Right atrium auricular region (tissue), 2 donors: ENCODE measurements around the gene BICD1. TPM values are rescaled to one million over a fixed set of nuclear protein-coding genes. Genes with fewer than 3 reads are reported as not detected.

ENCODE experiments used
- DNase-seq: peaks from one replicate; pipeline ENCODE4 v3.0.0-alpha.2; 2019; ENCODE audit warnings: low spot score
- H3K27ac ChIP-seq, 2 donors: fragments of 200-600 bp; sonication (generic); 1 replicate in 1 of 2; 2 replicates in 1 of 2; pipeline ENCODE4 v1.5.1; 2016 to 2019
- H3K27me3 ChIP-seq, 2 donors: fragments of 200-600 bp; sonication (generic); one replicate each; pipeline versions ENCODE4 v1.5.1 to v1.6.0; 2017 to 2019
- H3K36me3 ChIP-seq: fragments of 200-600 bp; sonication (generic); one replicate; pipeline ENCODE4 v1.5.1; 2016
- H3K4me1 ChIP-seq, 2 donors: fragments of 200-600 bp; sonication (generic); one replicate each; pipeline versions ENCODE4 v1.5.1 to v1.6.0; 2017 to 2019
- H3K4me3 ChIP-seq, 2 donors: fragments of 200-600 bp; sonication (generic); 1 replicate in 1 of 2; 2 replicates in 1 of 2; pipeline ENCODE4 v1.5.1; 2017 to 2019; ENCODE audit warnings: mild to moderate bottlenecking in 1 of 2, moderate library complexity in 1 of 2
- H3K9me3 ChIP-seq, 2 donors: fragments of 200-600 bp; sonication (generic); one replicate each; pipeline ENCODE4 v1.5.1; 2019
- CTCF ChIP-seq, 2 donors: fragments of 200-600 bp; sonication (generic); IDR thresholded peaks; one replicate each; pipeline ENCODE4 v1.5.1; 2019; ENCODE audit warnings: antibody characterized with exemption in 2 of 2
- total RNA-seq, 2 donors: library from RNA; depleted of rRNA; stranded (reverse); fragments of >200 nt; gene quantifications; one replicate each; pipeline ENCODE4 v1.1.0, GENCODE V29; 2016

Gene BICD1
- total RNA-seq, 2 donors from 2014 or later = 3.3 to 6.6 TPM

- Histone ChIP-seq H3K27ac (no peak overlapping the region), H3K9me3 (no peaks in the 10 kb centered on the region), H3K4me1 (no peaks in the 10 kb centered on the region), H3K36me3 (no peaks in the 10 kb centered on the region), H3K4me3 (no peak overlapping the region), H3K27me3 (no peaks in the 10 kb centered on the region)
- TF ChIP-seq CTCF (IDR thresholded peaks at IDR 0.05) = no peak
- DNase-seq = no peak
Observed at GRCh38 chr12:32080435-32080834, 26.2 kb upstream of the BICD1 start.

GRCh38 chr12:32083489-32083888 is 23.2 kb upstream of the BICD1 start:
- no peaks in the 10 kb centered on the region for H3K9me3 ChIP-seq
- H3K4me3 ChIP-seq = no peak overlapping the region
- no peak for DNase-seq
- no peaks in the 10 kb centered on the region for H3K27me3 ChIP-seq
- no peak overlapping the region for H3K27ac ChIP-seq
- H3K4me1 ChIP-seq = no peaks in the 10 kb centered on the region
- no peaks in the 10 kb centered on the region for H3K36me3 ChIP-seq
- no peak for TF ChIP-seq CTCF (IDR thresholded peaks at IDR 0.05)

GRCh38 chr12:32084017-32084688 is 22.5 kb upstream of the BICD1 start:
- Histone ChIP-seq H3K4me3 (no peak overlapping the region), H3K4me1 (no peaks in the 10 kb centered on the region), H3K9me3 (no peaks in the 10 kb centered on the region), H3K36me3 (no peaks in the 10 kb centered on the region), H3K27ac (no peak overlapping the region), H3K27me3 (no peaks in the 10 kb centered on the region)
- TF ChIP-seq CTCF (IDR thresholded peaks at IDR 0.05) = no peak
- DNase-seq = no peak

GRCh38 chr12:32084753-32085152 is 21.9 kb upstream of the BICD1 start:
- no peaks in the 10 kb centered on the region for H3K9me3 ChIP-seq
- TF ChIP-seq CTCF (IDR thresholded peaks at IDR 0.05) = no peak
- no peak overlapping the region for H3K4me3 ChIP-seq
- no peak overlapping the region for H3K27ac ChIP-seq
- no peak for DNase-seq
- no peaks in the 10 kb centered on the region for H3K27me3 ChIP-seq
- no peaks in the 10 kb centered on the region for H3K4me1 ChIP-seq
- H3K36me3 ChIP-seq = no peaks in the 10 kb centered on the region

- no peaks in the 10 kb centered on the region for H3K4me1 ChIP-seq
- no peak for TF ChIP-seq CTCF (IDR thresholded peaks at IDR 0.05)
- H3K27ac ChIP-seq = no peak overlapping the region
- no peaks in the 10 kb centered on the region for H3K36me3 ChIP-seq
- H3K9me3 ChIP-seq = no peaks in the 10 kb centered on the region
- H3K4me3 ChIP-seq = no peak overlapping the region
- DNase-seq = no peak
- no peaks in the 10 kb centered on the region for H3K27me3 ChIP-seq
Observed at GRCh38 chr12:32087306-32087705, 19.3 kb upstream of the BICD1 start.

- Histone ChIP-seq H3K36me3 (no peaks in the 10 kb centered on the region), H3K4me3 (no peak overlapping the region), H3K27ac (no peak overlapping the region), H3K27me3 (no peaks in the 10 kb centered on the region), H3K9me3 (no peaks in the 10 kb centered on the region), H3K4me1 (no peaks in the 10 kb centered on the region)
- DNase-seq = no peak
- no peak for TF ChIP-seq CTCF (IDR thresholded peaks at IDR 0.05)
Observed at GRCh38 chr12:32089156-32089555, 17.5 kb upstream of the BICD1 start.
